KMS-11 (cell line): Measurements from ENCODE around the gene GULP1.
A peak's percentile ranks its signal among the peaks of the same experiment; 100 is the strongest.
"Not testable (repeated sequence)": the region's sequence is repeated elsewhere in the genome, so short reads cannot be mapped to it uniquely, and the experiment has no call there.

ENCODE experiments used
- H2AFZ ChIP-seq: fragments of 200-600 bp; sonication (generic); 2 replicates; pipeline ENCODE4 v1.6.1; 2016; ENCODE audit warnings: antibody characterized with exemption, mixed run types, low read depth
- H3K27ac ChIP-seq: fragments of 200-600 bp; sonication (generic); 2 replicates; pipeline ENCODE4 v1.6.1; 2016; ENCODE audit warnings: mild to moderate bottlenecking, mixed run types
- H3K27me3 ChIP-seq: fragments of 200-600 bp; sonication (generic); 2 replicates; pipeline ENCODE4 v1.6.1; 2017; ENCODE audit warnings: mild to moderate bottlenecking, low read depth, mixed run types, moderate library complexity; ENCODE audit not compliant: insufficient read depth
- H3K36me3 ChIP-seq: fragments of 200-600 bp; sonication (generic); 2 replicates; pipeline ENCODE4 v1.6.1; 2017; ENCODE audit warnings: mild to moderate bottlenecking, mixed run types; ENCODE audit not compliant: insufficient read depth
- H3K4me1 ChIP-seq: fragments of 200-600 bp; sonication (generic); 2 replicates; pipeline ENCODE4 v1.6.1; 2016; ENCODE audit warnings: mild to moderate bottlenecking, low read depth, mixed run types; ENCODE audit not compliant: poor library complexity, severe bottlenecking
- H3K4me2 ChIP-seq: fragments of 200-600 bp; sonication (generic); 2 replicates; pipeline ENCODE4 v1.7.0; 2016; ENCODE audit warnings: mild to moderate bottlenecking, mixed run types
- H3K4me3 ChIP-seq: fragments of 200-600 bp; sonication (generic); IDR thresholded peaks from 2 replicates; pipeline ENCODE4 v1.6.1; 2017; ENCODE audit warnings: low read depth, low read length, mixed read lengths; ENCODE audit not compliant: insufficient read depth
- H3K79me2 ChIP-seq: fragments of 200-600 bp; sonication (generic); 2 replicates; pipeline ENCODE4 v1.6.1; 2016; ENCODE audit warnings: low read depth, mixed run types; ENCODE audit not compliant: insufficient read depth
- H3K9ac ChIP-seq: fragments of 200-600 bp; sonication (generic); 2 replicates; pipeline ENCODE4 v1.6.1; 2016; ENCODE audit warnings: mild to moderate bottlenecking, mixed run types
- H4K20me1 ChIP-seq: fragments of 200-600 bp; sonication (generic); 2 replicates; pipeline ENCODE4 v1.6.1; 2016; ENCODE audit warnings: mild to moderate bottlenecking, mixed run types; ENCODE audit not compliant: insufficient read depth
- TF ChIP-seq, protein P1 (sequence below): fragments of 200-600 bp; sonication (generic); conservative IDR thresholded peaks from 2 replicates; pipeline ENCODE4 v1.6.1; 2017; ENCODE audit warnings: low read depth, mild to moderate bottlenecking, antibody characterized with exemption, low read length, moderate library complexity, mixed read lengths

The GULP1 gene

DNA sequence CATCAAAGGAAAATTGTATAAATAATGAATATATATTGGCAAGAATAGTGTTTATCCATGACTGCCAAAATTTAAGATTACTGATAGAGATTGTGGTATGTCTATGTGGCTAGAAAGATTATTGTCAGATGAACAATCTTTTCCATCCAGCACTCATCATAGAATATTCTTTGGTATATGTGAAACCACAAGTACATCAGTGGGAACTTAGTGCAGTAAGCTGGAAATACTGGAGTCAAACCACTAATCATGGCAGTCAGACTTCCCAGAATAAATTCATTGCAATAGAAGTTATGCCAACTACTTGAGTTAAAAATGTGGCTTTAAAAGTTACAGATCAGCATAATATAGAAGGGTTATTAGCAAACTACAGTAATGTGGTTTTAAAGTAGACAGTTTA lies 310.3 kb downstream of the GULP1 start:
- no peak overlapping the region for H3K4me2 ChIP-seq
- no peak overlapping the region for H2AFZ ChIP-seq
- no peaks in the 10 kb centered on the region for H4K20me1 ChIP-seq
- TF ChIP-seq, protein P1, sequence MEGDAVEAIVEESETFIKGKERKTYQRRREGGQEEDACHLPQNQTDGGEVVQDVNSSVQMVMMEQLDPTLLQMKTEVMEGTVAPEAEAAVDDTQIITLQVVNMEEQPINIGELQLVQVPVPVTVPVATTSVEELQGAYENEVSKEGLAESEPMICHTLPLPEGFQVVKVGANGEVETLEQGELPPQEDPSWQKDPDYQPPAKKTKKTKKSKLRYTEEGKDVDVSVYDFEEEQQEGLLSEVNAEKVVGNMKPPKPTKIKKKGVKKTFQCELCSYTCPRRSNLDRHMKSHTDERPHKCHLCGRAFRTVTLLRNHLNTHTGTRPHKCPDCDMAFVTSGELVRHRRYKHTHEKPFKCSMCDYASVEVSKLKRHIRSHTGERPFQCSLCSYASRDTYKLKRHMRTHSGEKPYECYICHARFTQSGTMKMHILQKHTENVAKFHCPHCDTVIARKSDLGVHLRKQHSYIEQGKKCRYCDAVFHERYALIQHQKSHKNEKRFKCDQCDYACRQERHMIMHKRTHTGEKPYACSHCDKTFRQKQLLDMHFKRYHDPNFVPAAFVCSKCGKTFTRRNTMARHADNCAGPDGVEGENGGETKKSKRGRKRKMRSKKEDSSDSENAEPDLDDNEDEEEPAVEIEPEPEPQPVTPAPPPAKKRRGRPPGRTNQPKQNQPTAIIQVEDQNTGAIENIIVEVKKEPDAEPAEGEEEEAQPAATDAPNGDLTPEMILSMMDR = no peak
- H3K27me3 ChIP-seq = no peaks in the 10 kb centered on the region
- peaks cover 2% of the 10 kb centered on the region for H3K4me1 ChIP-seq
- H3K9ac ChIP-seq = no peak overlapping the region
- no peaks in the 10 kb centered on the region for H3K79me2 ChIP-seq
- H3K4me3 ChIP-seq = no peak overlapping the region
- H3K27ac ChIP-seq = no peak overlapping the region
- no peaks in the 10 kb centered on the region for H3K36me3 ChIP-seq

DNA sequence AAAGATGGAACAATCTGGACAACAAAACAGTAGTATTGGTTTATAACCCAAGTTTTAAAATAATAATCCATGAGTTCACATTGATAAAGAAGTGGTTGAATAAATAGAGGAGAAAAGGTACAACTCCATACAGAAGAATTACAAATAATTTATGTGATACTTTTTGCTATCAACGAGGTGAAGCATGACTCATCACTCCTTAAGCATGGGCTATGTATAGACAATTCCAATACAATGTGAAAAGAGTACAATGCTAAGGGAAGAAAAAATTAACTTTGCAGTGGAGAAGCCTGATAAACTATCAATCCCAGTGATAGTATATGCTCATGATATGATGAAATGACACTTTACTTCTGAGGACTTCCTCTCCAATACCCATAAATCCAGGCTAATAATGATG lies 312.9 kb downstream of the GULP1 start:
- TF ChIP-seq, protein P1 = no peak
- peaks cover 28% of the 10 kb centered on the region for H3K4me1 ChIP-seq
- H3K27me3 ChIP-seq = no peaks in the 10 kb centered on the region
- H3K27ac ChIP-seq = no peak overlapping the region
- no peak overlapping the region for H3K4me2 ChIP-seq
- no peaks in the 10 kb centered on the region for H3K36me3 ChIP-seq
- no peaks in the 10 kb centered on the region for H4K20me1 ChIP-seq
- no peak overlapping the region for H2AFZ ChIP-seq
- no peak overlapping the region for H3K9ac ChIP-seq
- H3K4me3 ChIP-seq = no peak overlapping the region
- no peaks in the 10 kb centered on the region for H3K79me2 ChIP-seq

DNA sequence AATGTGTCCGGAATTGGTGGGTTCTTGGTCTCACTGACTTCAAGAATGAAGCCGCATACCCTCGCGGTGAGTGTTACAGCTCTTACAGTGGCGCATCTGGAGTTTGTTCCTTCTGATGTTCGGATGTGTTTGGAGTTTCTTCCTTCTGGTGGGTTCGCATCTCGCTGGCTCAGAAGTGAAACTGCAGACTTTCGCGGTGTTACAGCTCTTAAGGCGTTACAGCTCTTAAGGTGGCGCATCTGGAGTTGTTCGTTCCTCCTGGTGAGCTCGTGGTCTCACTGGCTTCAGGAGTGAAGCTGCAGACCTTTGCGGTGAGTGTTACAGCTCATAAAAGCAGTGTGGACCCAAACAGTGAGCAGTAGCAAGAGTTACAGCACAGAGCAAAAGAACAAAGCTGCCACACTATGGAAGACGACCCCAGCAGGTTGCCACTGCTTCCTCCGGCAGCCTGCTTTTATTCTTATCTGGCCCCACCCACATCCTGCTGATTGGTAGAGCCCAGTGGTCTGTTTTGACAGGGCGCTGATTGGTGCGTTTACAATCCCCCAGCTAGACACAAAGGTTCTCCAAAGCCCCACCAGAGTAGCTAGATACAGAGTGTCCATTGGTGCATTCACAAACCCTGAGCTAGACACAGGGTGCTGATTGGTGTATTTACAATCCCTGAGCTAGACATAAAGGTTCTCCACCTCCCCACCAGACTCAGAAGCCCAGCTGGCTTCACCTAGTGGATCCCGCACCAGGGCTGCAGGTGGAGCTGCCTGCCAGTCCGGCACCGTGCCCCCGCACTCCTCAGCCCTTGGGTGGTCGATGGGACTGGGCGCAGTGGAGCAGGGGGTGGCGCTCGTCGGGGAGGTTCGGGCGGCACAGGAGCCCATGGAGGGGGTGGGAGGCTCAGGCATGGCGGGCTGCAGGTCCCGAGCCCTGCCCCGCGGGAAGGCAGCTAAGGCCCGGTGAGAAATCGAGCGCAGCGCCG lies 314.2 kb downstream of the GULP1 start:
- not testable (repeated sequence) for H3K4me3 ChIP-seq, H3K36me3 ChIP-seq, H3K27ac ChIP-seq

GRCh38 chr2:188606596-188606995 lies 314.9 kb downstream of the GULP1 start:
- H3K4me3 ChIP-seq, H3K79me2 ChIP-seq, H3K36me3 ChIP-seq, H3K9ac ChIP-seq, H3K27ac ChIP-seq, H3K4me2 ChIP-seq, H3K27me3 ChIP-seq, H2AFZ ChIP-seq, H4K20me1 ChIP-seq: not testable (repeated sequence)
- H3K4me1 ChIP-seq = peaks cover 36% of the 10 kb centered on the region

More for the DNA sequence above, 314.2 kb downstream of the GULP1 start:
- H3K9ac ChIP-seq, H3K4me2 ChIP-seq, H2AFZ ChIP-seq, H4K20me1 ChIP-seq, H3K79me2 ChIP-seq, H3K27me3 ChIP-seq: not testable (repeated sequence)
- H3K4me1 ChIP-seq = peaks cover 36% of the 10 kb centered on the region

GRCh38 chr2:188607501-188607900 lies 315.8 kb downstream of the GULP1 start:
- Histone ChIP-seq H3K4me2 (peak overlapping the region; percentile 51), H3K36me3 (no peaks in the 10 kb centered on the region), H3K27me3 (no peaks in the 10 kb centered on the region), H3K4me1 (peaks cover 36% of the 10 kb centered on the region), H2AFZ (peak overlapping the region; percentile 59), H3K9ac (no peak overlapping the region), H4K20me1 (no peaks in the 10 kb centered on the region), H3K27ac (peak overlapping the region; percentile 25; the same call in 1 of the 2 replicates), H3K4me3 (no peak overlapping the region), H3K79me2 (no peaks in the 10 kb centered on the region)
- TF ChIP-seq, protein P1 = no peak
